Measurements from ENCODE around the gene SH3BP4.

Gene SH3BP4

DNA sequence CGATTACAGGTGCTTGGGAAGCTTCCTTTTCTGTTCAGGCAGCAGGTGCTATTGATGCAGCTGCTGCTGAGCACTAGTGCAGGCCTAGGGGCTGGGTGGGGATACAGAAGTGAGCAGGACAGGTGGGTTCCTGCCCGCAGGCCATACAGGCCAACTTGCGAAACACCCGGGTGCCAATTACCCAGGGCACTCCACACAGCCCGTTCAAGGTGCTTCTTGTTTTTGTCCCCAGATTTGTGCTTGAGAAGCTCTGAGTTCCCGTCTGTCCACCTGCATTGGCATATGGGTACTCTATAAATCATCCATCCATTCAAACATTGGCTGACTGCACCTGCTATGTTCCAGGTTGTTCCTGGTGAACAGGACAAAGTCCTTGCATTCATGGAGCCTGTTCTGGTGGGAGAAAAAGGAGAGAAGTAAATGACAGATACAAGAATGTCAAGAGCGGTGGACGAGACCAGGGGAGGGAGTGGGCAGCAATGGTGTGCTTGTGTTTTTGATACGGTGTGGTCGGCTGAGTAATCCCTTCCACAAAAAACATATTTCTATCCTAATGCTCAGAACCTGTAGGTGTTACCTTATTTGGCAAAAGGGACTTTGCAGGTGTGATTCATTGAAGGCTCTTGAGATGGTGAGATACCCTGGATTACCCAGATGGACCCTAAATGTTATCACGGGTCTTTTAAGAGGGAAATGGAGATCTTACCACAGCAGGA lies 31.4 kb downstream of the SH3BP4 start:
- no peak for DNase-seq

DNA sequence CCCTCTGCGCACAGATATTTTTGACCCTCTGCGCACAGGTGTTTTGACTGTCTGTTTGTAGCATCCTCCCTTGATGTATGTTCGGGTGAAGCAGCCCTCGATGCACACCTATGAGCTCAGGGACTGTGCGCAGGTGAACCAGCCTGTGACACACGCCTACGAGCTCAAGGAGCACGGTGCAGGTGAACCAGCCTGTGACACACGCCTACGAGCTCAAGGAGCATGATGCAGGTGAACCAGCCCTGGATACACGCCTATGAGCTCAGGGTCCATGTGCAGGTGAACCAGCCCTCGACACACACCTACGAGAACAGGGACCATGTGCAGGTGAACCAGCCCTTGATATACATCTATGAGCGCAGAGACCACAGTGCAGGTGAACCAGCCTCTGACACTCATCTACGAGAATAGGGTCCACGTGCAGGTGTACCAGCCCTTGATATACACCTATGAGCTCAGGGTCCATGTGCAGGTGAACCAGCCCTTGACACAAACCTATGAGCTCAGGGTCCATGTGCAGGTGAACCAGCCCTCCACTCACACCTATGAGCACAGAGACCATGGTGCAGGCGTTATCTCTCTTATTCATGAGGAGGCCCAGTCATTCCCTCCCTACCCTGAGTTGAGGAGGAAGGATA lies 33.9 kb downstream of the SH3BP4 start:
- no peak for DNase-seq

DNA sequence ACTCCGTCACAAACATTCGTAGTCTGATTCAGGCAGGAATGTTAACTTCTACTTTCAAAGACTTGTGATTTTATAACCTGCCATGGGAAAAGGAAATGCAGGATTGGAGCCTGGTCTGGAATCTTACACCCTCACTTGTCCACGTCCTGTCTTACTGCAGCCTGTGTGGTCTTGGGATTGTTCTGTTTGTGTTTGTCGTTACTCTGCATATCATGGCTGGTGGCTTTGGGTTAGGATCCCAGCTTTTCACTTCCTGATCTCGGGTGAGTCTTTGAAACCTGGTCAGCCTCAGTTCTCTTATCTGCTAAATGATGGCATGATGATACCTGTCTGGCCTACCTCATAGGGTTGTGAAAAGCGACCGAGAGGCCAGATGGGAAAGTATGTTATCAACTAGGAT lies 34.6 kb downstream of the SH3BP4 start:
- DNase-seq: no peak

DNA sequence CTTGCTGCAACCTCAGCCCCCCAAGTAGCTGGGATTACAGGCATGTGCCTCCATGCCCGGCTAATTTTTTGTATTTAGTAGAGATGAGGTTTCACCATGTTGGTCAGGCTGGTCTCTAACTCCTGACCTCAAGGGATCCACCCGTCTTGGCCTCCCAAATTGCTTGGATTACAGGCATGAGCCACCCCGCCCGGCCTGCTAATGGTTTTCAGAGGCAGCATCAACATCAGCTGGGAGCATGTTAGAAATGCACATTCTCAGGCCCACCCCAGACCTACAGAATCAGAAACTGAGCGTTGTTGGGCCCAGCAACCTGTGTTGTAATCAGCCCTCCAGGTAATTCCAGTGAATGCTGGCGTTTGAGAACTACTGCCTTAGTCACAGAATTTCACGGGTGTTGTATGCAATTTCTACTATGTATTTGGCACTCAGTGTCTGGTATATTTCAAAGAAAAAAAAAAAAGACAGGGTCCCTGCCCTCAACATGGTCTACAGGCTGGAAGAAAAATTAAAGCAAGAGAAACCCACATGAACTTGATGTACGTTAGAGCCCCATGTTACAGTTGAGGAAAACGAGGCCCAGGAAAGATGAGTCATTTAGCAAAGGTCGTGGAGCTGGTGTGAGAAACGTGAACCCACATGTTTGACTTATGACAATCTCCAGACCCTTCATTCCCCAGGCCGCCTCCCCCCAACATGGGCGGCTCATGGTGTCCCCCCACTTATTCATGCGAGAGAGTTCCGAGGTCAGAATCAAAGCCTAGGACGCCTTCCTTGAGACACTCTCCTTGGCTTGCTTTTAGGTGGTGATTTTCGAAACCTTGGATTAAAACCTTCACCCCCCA lies 35.3 kb downstream of the SH3BP4 start:
- no peak for DNase-seq

DNA sequence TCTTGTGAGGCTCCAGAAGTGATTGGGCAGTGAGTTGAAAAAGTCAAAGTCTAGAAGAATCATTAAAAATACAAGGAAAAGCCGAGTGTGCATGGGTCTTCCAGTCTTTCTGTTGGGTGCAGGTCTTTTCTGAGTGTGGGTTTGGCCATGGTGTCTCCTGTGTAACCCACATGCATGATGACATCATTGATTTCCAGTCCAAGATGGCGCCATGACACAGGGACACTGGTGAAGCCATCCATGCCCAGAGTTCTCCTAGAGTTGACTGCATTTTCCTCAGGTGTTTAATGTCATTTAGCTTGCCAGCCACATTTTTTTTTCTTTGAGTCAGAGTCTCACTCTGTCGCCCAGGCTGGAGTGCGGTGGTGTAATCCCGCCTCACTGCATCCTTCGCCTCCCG lies 35.9 kb downstream of the SH3BP4 start:
- no peak for DNase-seq

DNA sequence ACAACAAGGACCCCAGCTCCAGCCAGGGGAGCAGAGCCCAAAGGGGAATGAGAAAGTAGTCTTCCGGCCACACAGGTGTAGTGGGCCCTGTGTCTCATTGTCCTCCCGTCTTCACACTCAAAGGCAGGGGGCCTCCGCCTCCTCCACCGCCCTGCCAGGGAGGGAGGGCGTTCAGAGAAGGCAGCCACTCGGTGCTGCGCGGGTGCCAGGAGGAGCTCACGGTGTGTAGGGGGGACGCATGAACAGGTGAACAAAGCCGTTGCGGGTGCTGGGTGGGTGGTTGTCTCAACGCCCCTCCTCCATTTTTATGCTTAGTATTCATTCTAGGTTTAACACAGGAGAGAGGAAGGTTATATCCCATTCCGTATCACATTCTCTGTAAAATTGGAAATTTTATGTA lies 36.7 kb downstream of the SH3BP4 start:
- DNase-seq: no peak

DNA sequence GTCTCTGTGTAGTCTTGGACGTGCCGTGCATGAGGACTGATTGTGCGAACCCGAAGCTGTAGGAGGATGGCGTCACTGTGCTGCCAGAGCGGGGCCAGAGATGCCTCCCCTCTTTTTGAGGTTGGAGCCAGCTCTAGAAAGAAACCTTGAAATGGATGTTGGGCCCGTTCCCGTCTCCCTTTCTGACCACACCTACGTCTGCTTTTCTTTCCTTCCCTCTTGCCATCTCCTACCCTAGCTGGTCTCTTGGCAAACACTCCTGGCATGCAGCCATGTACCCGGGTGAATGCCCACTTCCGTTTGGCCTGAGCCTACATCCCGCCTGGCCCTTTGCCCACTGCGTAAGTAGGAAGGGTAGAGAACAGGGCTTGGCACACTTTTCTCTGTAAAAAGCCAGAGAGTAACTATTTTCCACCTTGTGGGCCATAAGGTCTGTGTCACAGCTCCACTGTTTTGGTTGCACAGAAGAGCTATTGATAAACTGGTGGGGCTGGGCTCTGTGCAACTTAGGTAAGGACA lies 37.4 kb downstream of the SH3BP4 start:
- DNase-seq: no peak

DNA sequence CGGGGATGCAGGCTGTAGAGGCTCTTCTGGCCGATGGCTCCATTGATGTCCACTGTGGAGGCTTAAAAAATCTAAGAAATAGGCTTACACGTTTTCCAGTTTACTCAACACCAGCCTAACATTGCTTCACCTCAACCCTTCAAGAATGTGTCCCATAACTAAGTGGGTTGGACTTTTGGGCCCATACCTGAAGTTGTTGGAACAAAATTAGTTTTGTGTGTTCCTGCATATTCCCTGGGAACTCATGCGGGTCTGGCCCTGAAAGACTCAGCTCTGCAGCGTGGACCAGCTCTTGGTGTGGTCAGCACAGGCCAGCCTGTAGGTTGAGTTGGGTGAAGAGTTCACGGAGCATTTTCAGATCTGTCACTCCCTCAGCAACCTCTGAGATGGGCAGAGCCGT lies 38.5 kb downstream of the SH3BP4 start:
- no peak for DNase-seq

DNA sequence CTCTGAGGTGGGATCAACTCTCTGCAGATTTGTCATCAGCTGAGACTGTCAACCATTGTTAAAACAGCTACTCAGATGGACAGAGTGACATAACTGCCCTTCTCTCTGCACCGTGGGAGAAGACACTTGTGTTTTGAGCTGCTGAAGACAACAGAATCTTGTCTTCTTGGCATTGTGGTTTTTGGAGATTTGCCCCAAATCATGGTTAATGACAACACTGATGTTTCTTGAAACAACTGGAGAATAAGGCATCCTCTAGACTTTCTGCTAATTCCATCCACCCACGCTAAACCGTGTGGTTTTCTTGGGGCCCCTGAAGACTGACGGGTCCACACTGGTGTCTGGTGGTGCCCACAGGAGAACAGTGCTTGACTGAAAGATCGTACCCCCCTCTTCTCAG lies 39.5 kb downstream of the SH3BP4 start:
- no peak for DNase-seq

DNA sequence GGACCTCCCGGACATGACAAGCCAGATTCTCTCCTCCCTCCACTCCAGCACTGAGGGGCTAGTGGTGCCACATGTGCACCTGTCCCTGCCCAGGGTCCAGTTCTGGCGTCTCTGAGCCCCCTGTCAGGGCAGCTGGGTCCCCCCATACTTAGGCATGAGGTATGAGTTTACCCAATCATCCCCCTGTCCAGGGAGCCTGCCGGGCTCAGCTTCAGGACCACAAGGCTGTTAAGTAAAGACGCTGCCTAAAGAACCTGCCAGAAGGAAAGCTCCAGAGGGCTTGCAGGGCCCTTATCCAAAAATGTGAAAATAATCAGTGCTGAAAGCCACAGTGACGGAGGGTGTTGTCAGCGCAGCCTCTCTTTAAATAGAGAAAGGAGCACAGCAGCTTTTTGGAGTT lies 40.0 kb downstream of the SH3BP4 start:
- no peak for DNase-seq

DNA sequence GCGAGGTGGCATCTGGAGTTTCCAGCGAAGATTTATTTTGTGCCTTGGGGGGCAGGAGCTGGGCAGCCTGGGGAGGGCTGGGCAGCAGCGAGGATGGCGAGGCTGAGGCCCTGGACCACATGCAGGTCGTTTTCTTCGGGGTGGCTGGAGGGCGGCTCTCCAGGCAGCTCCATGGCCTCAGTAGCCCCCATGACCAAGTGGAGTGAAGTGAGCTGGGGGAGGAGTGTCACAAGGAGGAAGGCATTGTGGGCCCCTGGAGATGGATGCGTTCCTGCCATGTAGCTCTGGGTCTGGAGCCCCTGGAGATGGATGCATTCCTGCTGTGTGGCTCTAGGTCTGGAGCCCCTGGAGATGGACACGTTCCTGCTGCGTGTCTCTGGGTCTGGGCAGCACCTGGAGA lies 40.4 kb downstream of the SH3BP4 start:
- DNase-seq: no peak

DNA sequence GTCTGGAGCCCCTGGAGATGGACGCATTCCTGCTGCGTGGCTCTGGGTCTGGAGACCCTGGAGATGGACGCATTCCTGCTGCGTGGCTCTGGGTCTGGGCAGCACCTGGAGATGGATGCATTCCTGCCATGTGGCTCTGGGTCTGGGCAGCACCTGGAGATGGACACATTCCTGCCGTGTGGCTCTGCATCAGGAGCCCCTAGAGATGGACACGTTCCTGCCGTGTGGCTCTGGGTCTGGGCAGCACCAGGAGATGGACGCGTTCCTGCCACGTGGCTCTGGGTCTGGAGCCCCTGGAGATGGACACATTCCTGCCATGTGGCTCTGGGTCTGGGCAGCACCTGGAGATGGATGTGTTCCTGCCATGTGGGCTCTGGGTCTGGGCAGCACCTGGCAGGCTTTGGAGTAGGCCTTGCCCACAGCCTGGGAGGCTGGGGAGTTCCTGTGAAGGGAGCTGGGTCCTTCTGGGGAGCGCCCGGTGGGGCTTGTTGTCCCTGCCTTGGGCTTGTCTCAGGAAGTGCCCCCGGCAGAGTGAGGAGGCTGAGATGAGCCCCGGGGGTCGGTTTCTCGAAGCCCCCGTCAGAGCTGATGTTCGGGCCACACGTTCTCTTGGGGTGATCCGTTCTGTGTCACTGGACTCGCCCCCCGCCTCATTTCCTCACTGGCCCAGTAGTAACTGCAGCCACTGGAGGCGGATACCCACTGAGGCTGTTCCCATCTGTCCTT lies 41.0 kb downstream of the SH3BP4 start:
- DNase-seq: no peak

DNA sequence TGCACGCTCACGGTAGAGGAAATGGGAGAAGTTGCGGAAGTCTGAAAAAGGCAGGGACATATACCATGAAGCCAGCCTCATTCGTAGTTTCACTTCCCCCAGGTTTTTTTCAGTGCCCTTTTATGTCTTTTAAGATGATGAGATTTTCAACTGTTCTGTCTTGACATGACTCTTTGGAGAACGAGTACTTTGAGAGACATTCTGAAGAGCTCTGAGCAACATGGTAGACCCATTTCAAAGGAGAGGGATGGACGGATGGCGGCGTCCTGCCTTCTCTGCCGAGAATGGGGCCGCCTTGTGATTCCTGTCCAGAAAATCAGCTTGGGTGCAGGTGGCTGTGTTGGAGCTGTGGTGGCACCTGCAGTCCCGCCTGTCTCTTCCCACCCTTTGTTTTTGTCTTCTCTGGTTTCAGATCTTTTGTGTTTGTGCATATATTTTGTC lies 41.7 kb downstream of the SH3BP4 start:
- DNase-seq: no peak

DNA sequence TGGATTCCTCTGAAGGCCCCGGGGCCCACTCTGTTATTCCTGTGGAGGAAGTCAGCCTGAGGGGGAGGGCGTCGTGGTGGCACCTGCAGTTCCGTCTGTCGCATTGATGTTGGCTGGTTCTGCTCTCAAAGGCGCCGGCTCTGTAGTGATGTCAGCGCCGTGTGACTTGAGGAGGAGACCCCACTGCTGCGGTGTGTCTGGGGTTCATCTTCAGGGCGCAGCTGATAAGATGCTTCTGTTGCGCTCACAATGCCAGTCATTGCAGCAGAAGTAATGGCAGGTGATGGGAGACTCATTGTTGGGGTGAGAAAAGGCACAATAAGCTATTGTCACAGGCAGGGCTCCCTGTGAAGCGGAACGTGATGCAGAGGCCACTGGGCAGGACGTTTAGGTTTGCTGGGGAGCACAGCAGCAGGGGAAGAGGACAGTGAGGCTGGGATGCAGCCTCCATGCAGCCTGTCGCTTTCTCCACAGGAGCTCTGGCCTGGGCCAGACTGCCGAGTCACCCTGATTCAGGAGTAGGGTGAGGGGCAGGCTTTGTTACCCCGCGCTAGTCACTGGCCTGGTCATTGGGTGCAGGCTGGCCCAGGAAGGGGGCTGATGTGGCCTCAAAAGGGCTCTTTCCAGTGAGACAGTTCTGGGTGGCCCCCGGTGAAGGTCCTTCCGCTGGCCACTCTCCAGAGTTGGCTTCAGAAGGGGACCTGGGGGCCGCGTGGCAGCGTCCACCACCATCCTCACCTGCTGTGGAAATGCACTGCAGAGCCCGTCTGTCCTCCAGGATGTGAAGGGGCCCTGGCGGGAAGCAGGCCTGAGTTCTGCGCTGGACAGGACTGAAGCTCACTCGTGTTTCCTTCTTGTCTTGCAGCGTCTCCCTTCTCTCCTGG lies 42.9 kb downstream of the SH3BP4 start:
- no peak for DNase-seq

DNA sequence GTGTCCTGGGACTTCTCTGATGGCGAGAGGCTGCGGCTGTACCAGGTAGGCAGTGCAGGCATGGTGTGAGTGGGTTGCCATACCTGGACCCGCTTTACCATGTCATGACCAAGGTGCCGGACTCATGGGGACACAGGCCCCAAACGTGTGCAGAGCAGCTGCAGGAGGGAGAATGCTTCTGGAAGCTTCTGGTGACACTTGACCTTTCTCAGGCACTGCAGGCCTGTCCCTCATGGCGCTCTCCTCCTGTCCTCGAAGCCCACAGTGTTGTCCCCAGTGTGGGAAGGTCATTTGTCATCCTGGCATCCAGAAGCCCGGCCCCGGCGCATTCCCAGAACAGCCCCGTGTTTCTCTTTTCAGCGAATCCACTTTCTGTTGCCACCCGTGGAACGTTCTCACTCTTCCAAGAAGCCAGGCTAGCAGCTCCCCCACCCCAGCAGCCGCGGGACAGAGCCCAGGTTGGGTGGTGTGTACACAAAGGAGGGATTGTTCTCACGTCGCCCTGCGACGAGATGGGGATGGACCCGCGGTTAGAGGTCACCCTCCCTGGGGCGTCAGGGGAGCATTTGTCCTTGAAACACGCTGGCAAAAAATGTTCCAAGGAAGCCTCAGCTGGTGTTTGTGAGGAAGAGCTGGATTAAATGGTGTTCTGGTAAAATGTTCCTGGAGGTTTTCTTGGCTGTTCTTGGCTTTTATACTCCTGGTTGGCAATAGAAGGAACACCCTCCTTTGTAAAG lies 43.7 kb downstream of the SH3BP4 start:
- no peak for DNase-seq

DNA sequence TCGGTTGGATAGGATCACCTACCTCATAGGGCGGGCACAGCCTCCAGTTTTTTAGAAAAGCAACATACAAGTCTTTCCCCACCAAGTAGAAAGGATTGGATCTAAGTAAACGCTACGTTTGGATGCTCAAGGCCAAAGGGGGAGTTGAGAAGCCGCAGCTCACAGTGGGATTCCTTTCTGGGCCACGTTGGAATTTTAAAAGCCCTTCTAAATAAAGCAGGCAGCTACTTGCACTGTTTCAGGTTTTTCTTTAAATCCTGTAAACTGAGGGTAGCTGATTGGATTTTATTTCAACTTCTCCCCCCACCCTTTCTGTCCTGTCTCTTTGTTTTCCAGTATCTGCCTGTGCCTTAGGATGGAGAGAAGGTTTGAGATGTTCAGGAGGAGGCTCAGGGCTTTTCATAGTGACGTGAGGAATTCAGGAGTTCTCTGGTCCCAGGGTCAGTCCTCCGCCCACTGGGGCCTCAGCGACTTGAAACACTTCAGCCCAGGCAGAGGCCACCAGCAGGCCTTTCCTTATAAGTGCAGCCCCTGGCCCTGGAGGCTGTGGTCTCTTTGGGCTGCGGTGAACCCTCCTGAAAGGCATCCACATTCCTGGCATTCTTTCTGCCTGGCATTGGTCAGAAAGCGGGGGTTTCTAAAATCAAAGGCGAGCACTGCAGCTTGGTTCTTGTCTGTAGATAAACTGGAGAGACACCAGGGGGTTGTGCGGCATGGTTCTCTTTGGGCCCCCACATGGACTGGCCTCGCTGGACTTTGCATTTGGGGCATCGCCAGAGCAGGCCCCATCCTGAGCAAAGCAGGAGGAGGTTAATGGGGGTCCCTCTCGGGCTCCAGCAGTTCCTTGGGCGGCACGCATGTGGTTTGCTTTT lies 44.5 kb downstream of the SH3BP4 start:
- no peak for DNase-seq

DNA sequence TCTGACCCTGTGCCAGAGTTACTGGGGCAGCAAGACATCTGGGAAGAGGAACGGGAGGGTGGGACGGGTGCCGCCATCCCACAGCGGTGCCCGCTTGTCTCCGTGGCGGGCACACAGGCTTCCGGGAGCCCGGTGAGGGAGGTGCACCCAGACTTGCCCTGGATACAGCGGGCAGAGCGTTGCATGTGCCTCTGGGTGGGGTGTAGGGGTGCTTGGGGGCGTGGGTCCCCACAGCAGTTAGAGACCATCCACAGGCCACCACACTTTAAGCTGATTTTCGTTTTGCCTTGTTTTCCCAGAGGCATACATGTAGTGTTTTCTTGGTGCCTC lies 45.1 kb downstream of the SH3BP4 start:
- no peak for DNase-seq

DNA sequence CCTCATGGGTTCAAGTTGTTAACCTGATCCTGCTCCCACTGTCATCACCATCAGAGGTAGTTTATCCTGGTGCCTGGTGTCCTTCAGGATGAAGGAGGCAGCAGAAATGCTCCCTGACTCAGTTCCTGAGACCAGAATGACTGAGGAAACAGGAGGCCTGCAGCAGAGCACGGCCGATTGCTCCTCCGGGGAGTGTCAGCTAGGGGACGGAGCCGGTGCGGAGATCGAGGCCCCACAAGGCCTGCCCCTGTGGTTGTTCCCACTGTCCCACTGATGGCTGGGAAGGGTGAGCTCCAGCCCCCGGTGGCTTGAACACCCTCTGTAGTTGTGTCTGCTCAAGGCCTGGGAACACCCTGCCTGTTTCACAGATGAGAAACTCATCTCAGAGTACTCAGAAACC lies 45.6 kb downstream of the SH3BP4 start:
- DNase-seq: no peak

DNA sequence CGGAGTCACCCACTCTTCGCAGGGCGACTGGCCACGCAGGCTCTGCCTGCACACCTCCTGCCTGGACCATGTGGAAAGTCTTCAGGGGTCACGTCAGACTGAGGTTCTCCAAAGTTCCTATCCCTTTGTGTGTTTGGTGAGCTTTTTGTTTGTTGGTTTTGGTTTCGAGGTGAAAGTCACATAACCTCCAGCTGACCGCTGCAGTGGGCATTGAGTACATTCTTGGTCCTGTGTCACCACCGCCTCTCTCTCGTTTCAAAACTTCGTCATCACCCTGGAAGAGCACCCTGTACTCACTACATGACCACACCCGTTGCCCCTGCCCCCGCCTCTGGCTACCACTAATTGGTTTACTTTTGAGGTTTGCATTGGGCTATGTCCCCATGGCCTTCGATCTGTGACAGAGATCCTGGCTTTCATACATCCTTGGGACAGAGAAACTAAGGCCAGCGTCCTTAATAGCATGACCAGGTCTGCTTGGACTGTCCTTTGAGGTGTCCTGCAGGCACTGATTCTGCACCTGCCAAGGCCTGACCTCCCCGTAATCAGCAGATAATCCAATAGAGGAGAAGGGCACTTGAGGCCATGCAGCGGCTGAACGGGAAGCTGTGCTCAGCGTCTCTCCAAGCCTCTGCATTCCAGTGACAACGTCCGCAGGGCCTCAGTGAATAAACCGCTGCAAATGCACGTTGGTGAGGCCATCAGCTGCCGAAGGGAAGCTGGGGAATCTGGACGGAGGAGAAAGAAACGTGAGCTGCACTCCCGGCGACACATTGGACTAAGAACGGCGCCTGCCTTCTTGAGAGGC lies 46.8 kb downstream of the SH3BP4 start:
- no peak for DNase-seq

Measured in stimulated activated CD8-positive, alpha-beta memory T cell treated with anti-CD3 and anti-CD28 coated beads, Interleukin-4, amount 100 ng/mL, for 48 hours (primary cell).